ENCODE data around the gene SKA1. TPM values are rescaled to one million over a fixed set of nuclear protein-coding genes. Genes with fewer than 3 reads are reported as not detected.

The SKA1 gene
- total and polyA plus RNA-seq, 2 donors (not counting 1 experiment from before 2014, with no cell fraction given): 4.2 to 4.6 TPM

DNA sequence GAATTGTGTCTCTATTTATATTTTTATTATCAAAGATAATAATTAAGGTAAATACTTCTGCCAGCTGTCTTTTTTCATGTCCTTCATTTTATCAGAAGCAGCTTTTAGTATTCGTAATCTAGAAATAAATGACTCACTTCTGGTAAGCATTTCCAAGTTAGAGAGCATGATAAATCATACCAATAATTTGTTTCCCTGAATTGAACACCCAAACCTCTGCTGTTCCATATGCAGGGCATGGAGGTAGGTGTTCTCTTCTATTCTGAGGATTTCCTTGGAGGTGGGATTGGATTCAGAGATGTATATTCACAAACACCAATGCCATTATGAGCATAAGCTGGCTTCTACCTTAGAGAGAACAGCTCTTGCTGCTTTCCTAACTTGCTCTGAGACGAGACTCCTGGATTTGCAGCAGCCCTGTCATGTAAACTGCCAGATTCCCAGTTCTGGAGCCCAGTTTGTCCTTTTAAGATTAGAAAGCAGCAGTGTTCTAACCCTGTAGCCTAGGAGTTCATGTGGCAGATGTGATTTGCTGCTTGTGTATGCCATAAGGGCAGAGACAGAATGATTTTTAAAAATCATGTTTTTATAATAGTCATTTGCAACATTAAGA is 47.5 kb downstream of the SKA1 start:
- H3K9me3 ChIP-seq (ENCODE audit: control insufficient read depth, insufficient read depth, low read depth, low read length): no peaks in the 10 kb centered on the region
- H3K27ac ChIP-seq (ENCODE audit: insufficient read depth, low read length): no peak overlapping the region
- TF ChIP-seq, protein P1, sequence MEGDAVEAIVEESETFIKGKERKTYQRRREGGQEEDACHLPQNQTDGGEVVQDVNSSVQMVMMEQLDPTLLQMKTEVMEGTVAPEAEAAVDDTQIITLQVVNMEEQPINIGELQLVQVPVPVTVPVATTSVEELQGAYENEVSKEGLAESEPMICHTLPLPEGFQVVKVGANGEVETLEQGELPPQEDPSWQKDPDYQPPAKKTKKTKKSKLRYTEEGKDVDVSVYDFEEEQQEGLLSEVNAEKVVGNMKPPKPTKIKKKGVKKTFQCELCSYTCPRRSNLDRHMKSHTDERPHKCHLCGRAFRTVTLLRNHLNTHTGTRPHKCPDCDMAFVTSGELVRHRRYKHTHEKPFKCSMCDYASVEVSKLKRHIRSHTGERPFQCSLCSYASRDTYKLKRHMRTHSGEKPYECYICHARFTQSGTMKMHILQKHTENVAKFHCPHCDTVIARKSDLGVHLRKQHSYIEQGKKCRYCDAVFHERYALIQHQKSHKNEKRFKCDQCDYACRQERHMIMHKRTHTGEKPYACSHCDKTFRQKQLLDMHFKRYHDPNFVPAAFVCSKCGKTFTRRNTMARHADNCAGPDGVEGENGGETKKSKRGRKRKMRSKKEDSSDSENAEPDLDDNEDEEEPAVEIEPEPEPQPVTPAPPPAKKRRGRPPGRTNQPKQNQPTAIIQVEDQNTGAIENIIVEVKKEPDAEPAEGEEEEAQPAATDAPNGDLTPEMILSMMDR (conservative IDR thresholded peaks at IDR 0.05 in 1 of 2, IDR thresholded peaks at IDR 0.05 in 1 of 2; ENCODE audit: low read depth in 1 of 2, low read length in 2 of 2): no peak
- TF ChIP-seq EZH2 (IDR thresholded peaks at IDR 0.05; ENCODE audit: low read length, missing control alignments): no peak
- peak; percentile 3 to 11 for DNase-seq (ENCODE audit: low read depth in 2 of 2)
- H3K27me3 ChIP-seq (ENCODE audit: control insufficient read depth, insufficient read depth, low read length): no peaks in the 10 kb centered on the region
- H3K9ac ChIP-seq (ENCODE audit: insufficient read depth, low read length): no peak overlapping the region
- H2AFZ ChIP-seq (ENCODE audit: low read length): no peak overlapping the region
- no peaks in the 10 kb centered on the region for H3K4me1 ChIP-seq (ENCODE audit: control insufficient read depth, extremely low read depth, insufficient read depth, low read length)
- H3K79me2 ChIP-seq (ENCODE audit: control insufficient read depth, insufficient read depth, low read length): no peaks in the 10 kb centered on the region
- H3K36me3 ChIP-seq (ENCODE audit: control insufficient read depth, insufficient read depth, low read length): no peaks in the 10 kb centered on the region
- H3K4me3 ChIP-seq (replicated peaks in 1 of 4; ENCODE audit: control extremely low read depth in 1 of 4, insufficient read depth in 1 of 4, low read depth in 3 of 4, low read length in 4 of 4): no peak overlapping the region
- H3K4me2 ChIP-seq (ENCODE audit: extremely low read depth, insufficient read depth, low read length): no peak overlapping the region
- no peaks in the 10 kb centered on the region for H4K20me1 ChIP-seq (ENCODE audit: control insufficient read depth, extremely low read depth, insufficient read depth, low read length)

DNA sequence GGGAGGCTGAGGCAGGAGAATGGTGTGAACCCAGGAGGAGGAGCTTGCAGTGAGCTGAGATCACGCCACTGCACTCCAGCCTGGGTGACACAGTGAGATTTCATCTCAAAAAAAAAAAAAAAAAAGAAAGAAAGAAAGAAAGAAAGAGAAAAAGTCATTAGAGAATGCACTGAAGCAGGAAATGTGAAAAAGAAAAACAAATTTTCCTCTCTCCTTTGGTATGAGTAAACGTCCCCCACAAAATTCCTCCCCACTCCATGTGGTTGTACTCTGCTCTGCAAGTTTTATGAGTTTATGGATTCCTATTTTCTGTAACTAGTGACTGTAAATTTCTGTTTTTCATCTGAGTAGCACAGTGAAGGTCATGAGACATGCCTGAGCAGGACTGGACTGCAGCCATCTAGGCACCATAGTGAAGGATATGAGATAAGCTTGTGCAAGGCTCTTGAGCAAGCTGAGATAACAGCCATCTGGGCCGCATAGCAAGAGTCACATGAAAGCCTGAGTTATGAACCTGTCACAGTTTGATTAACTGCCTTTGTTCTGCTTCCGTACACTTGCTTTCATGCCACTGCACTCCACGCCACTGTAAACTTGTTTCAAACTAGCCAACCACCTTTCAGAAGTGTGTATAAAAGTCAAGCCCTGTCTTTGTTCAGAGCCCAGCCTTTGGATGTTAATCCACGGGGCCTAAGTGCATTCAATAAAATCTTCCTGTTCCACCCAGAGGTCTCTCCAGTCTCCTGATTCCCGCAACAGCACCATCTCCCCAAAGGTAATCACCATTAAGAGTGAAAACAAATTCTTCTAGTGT is 50.2 kb downstream of the SKA1 start:
- H3K36me3 ChIP-seq (ENCODE audit: control insufficient read depth, insufficient read depth, low read length): no peaks in the 10 kb centered on the region
- no peaks in the 10 kb centered on the region for H3K4me1 ChIP-seq (ENCODE audit: control insufficient read depth, extremely low read depth, insufficient read depth, low read length)
- peak; percentile 83 to 90 for DNase-seq (ENCODE audit: low read depth in 2 of 2)
- no peaks in the 10 kb centered on the region for H3K79me2 ChIP-seq (ENCODE audit: control insufficient read depth, insufficient read depth, low read length)
- H3K9me3 ChIP-seq (ENCODE audit: control insufficient read depth, insufficient read depth, low read depth, low read length): no peaks in the 10 kb centered on the region
- no peak overlapping the region for H3K9ac ChIP-seq (ENCODE audit: insufficient read depth, low read length)
- no peak overlapping the region for H2AFZ ChIP-seq (ENCODE audit: low read length)
- TF ChIP-seq, protein P1 (conservative IDR thresholded peaks at IDR 0.05 in 1 of 2, IDR thresholded peaks at IDR 0.05 in 1 of 2; ENCODE audit: low read depth in 1 of 2, low read length in 2 of 2): no peak
- TF ChIP-seq EZH2 (IDR thresholded peaks at IDR 0.05; ENCODE audit: low read length, missing control alignments): no peak
- no peak overlapping the region for H3K27ac ChIP-seq (ENCODE audit: insufficient read depth, low read length)
- H3K4me2 ChIP-seq (ENCODE audit: extremely low read depth, insufficient read depth, low read length): no peak overlapping the region
- H3K4me3 ChIP-seq (replicated peaks in 1 of 4; ENCODE audit: control extremely low read depth in 1 of 4, insufficient read depth in 1 of 4, low read depth in 3 of 4, low read length in 4 of 4): no peak overlapping the region
- H3K27me3 ChIP-seq (ENCODE audit: control insufficient read depth, insufficient read depth, low read length): no peaks in the 10 kb centered on the region
- no peaks in the 10 kb centered on the region for H4K20me1 ChIP-seq (ENCODE audit: control insufficient read depth, extremely low read depth, insufficient read depth, low read length)

DNA sequence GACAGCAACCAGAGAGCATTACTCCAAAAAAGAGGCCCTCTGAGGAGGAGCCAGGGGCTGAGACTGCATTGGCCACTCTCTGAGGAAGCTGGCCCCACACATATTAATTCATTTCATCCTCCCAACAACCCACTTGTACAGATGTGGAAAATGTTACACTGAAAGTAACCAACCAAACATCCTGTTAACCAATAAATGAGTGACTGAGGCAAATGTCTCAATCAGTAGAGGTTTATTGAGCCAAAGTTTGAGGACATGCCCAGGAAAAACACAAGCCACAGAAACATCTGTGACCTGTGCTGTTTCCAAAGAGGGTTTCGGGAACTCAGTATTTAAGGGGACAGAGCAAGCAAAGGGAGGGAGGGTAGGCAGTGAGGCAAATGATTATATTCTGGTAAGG is 53.0 kb downstream of the SKA1 start:
- H3K79me2 ChIP-seq (ENCODE audit: control insufficient read depth, insufficient read depth, low read length): no peaks in the 10 kb centered on the region
- no peaks in the 10 kb centered on the region for H4K20me1 ChIP-seq (ENCODE audit: control insufficient read depth, extremely low read depth, insufficient read depth, low read length)
- H3K4me1 ChIP-seq (ENCODE audit: control insufficient read depth, extremely low read depth, insufficient read depth, low read length): no peaks in the 10 kb centered on the region
- no peak overlapping the region for H2AFZ ChIP-seq (ENCODE audit: low read length)
- H3K27ac ChIP-seq (ENCODE audit: insufficient read depth, low read length): no peak overlapping the region
- no peak for TF ChIP-seq EZH2 (IDR thresholded peaks at IDR 0.05; ENCODE audit: low read length, missing control alignments)
- TF ChIP-seq, protein P1 (conservative IDR thresholded peaks at IDR 0.05 in 1 of 2, IDR thresholded peaks at IDR 0.05 in 1 of 2; ENCODE audit: low read depth in 1 of 2, low read length in 2 of 2): no peak
- no peaks in the 10 kb centered on the region for H3K9me3 ChIP-seq (ENCODE audit: control insufficient read depth, insufficient read depth, low read depth, low read length)
- no peaks in the 10 kb centered on the region for H3K27me3 ChIP-seq (ENCODE audit: control insufficient read depth, insufficient read depth, low read length)
- H3K36me3 ChIP-seq (ENCODE audit: control insufficient read depth, insufficient read depth, low read length): no peaks in the 10 kb centered on the region
- H3K4me2 ChIP-seq (ENCODE audit: extremely low read depth, insufficient read depth, low read length): no peak overlapping the region
- no peak for DNase-seq (ENCODE audit: low read depth in 2 of 2)
- no peak overlapping the region for H3K4me3 ChIP-seq (replicated peaks in 1 of 4; ENCODE audit: control extremely low read depth in 1 of 4, insufficient read depth in 1 of 4, low read depth in 3 of 4, low read length in 4 of 4)
- peak overlapping the region; percentile 7 for H3K9ac ChIP-seq (ENCODE audit: insufficient read depth, low read length)

All from fibroblast of lung (primary cell).